Prostate gland (tissue), 2 donors: ENCODE results near the gene PDS5A.

Source experiments
- CTCF ChIP-seq, 4 experiments: fragments of 200-600 bp in 2 of 4; fragments of 450-650 bp in 2 of 4; sonication (generic) in 2 of 4; IDR thresholded peaks; 1 replicate in 3 of 4; 2 replicates in 1 of 4; pipeline ENCODE4 v1.5.1; 2016 to 2019; ENCODE audit warnings: antibody characterized with exemption in 4 of 4, mild to moderate bottlenecking in 2 of 4, moderate library complexity in 2 of 4
- POLR2A ChIP-seq: fragments of 450-650 bp; IDR thresholded peaks from one replicate; pipeline ENCODE4 v1.6.1; 2016; ENCODE audit warnings: antibody characterized with exemption, mild to moderate bottlenecking
- POLR2AphosphoS5 ChIP-seq: sonication (generic); formaldehyde crosslinking; IDR thresholded peaks from one replicate; pipeline ENCODE4 v1.6.1; 2017; ENCODE audit warnings: antibody characterized with exemption

- TF ChIP-seq CTCF (IDR thresholded peaks at IDR 0.05) (no peak), POLR2AphosphoS5 (no peak), POLR2A (no peak)
Measured at GRCh38 chr4:39825741-39826231, 151.9 kb downstream of the PDS5A start.
